Activated CD4-positive, alpha-beta T cell treated with anti-CD3 and anti-CD28 coated beads, Interleukin-2, amount 50 U/mL, for 16 hours (primary cell): ENCODE results near the gene PIAS4.
"Not testable (repeated sequence)": the region's sequence is repeated elsewhere in the genome, so short reads cannot be mapped to it uniquely, and the experiment has no call there.

ENCODE experiments used
- DNase-seq: peaks from one replicate; pipeline ENCODE4 v3.0.0-alpha.2; 2020

The PIAS4 gene

GRCh38 chr19:4007021-4007835 lies at the start of gene PIAS4:
Gene PIAS4 (plus strand): TSS chr19:4007736. CDS start chr19:4007761, 25 bp downstream.
- peak; percentile 96 for DNase-seq

DNA sequence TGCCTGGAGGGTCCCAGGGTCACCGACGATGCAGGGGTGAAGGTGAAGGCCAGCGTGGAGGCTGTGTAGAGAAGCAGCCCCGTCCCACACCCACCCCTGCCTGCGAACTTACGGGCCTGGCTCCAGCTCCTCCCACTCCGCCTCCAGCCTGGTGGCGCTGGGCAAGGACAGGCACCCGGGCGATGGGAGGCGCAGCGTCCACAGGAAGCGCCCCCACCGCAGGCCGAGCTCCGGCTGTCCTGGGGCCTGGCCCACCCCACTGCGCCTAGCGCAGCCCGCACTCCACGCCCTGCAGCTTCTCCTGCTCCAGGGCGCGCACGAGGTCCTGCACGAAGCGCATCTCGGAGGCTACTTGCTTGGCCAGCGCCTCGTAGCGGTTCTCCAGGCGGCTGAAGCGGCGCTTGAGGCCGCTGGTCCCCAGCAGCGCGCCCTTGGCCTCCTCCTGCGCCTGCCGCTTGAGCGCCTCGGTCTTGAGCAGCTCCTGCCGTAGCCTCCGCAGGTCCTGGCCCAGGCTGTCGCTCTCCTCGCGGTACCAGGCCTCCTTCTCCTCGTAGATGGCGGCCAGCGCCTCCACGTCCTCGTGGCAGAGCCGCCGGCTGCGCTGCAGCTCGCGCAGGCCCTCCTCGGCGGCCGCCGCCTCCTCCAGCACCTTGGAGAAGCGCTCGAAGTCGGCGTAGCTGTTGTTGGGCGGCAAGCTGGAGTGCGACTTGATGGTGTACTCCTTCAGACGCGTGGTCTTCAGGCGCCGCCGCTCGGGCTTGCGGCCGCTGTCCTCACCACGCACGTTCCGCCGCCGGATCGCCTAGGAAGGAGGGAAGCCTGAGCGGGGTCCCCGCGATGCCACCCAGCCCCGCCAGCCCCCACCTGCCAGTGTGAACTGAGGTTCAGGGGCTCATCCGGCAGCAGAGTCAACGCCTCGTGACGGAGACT lies 48.4 kb upstream of the PIAS4 start:
- DNase-seq, result no peak

- DNase-seq, result no peak
Measured at GRCh38 chr19:3959766-3960131, 47.8 kb upstream of the PIAS4 start.

- no peak for DNase-seq
Measured at GRCh38 chr19:3961007-3961406, 46.5 kb upstream of the PIAS4 start.

- no peak for DNase-seq
Measured at GRCh38 chr19:3963458-3964255, 43.9 kb upstream of the PIAS4 start.

- no peak for DNase-seq
Measured at GRCh38 chr19:3964256-3965194, 43.0 kb upstream of the PIAS4 start.

GRCh38 chr19:3966051-3967017 lies 41.2 kb upstream of the PIAS4 start:
- no peak for DNase-seq

DNA sequence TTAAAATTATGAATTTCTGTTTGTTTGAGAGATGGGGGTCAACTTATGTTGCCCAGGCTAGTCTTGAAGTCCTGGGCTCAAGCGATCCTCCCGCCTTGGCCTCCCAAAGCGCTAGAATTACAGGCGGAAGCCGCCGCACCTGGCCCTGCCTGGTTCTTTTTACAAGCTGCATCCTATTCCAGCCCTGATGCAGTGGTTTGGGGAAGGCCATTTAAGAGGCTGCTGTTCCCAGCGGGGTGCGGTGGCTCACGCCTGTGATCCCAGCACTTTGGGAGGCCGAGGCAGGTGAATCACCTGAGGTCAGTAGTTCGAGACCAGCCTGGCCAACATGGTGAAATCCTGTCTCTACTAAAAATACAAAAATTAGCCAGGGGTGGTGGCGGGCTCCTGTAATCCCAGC lies 39.6 kb upstream of the PIAS4 start:
- not testable (repeated sequence) for DNase-seq

DNA sequence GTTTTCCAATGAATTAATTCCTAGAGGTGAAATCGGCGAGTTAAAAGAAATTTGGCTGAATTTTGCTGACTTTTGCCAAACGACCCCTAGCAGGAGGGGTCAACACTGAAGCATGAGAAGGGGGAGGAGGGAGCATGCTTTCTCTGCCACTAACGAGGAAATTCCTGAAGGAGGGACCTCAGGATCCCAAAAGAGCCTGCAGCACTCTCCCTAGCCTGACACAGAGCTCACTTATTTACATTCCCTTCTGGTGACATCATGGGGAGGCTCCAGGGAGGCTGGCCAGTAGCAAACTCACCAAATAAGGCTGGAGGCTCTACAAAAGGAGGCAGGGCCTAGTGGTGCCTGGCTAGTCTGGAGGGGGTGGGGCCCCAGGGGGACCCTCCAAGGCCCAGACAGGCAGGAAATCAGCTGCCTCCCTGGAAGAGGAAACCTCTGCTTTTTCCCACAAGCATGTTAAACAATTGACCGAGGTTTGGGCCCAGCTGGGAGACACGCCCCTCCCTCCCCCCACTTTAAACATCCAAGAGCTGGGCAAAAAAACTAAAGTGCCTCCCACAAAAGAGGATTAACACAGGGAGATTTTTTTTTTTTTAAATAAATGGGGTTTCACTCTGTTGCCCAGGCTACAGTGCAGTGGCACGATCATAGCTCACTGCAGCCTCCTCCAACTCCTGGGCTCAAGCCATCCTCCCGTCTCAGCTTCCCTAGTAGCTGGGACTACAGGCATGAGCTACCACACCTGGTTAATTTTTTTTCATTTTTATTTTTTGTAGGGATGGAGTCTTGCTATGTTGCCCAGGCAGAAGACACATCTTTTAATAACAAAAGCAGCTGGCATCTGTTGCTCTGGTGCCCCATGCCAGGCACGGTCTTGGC lies 38.7 kb upstream of the PIAS4 start:
- no peak for DNase-seq

GRCh38 chr19:3969435-3970312 lies 37.9 kb upstream of the PIAS4 start:
- no peak for DNase-seq

DNA sequence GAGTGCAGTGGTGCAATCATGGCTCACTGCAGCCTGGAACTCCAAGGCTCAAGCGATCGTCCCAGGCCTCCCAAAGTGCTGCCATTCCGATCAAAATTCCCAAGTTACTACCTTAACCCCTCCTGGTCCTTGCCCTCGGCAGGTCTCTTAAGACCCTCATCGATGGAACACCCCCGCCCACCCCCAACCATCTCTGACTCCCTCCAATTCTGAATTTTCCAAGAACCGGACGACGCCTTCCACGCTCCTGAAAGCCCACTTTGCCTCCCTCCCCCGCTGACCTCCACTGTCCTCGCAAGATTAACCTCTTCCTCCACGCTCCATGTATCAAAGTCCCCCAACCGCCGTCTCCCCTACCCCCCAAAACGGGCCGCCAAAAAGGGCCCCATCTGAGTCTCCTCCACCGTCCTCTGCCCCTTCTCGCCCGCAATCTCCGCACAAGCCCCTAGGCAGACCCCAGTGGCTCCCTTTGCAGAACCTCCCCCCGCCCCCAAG lies 37.2 kb upstream of the PIAS4 start:
- no peak for DNase-seq

GRCh38 chr19:3970808-3971598 lies 36.5 kb upstream of the PIAS4 start, which contains the start of gene DAPK3:
Gene DAPK3 (minus strand): TSS chr19:3971099. CDS start chr19:3969735, 1,364 bp downstream.
- peak; percentile 98 for DNase-seq

GRCh38 chr19:3975144-3975543 lies 32.4 kb upstream of the PIAS4 start:
- DNase-seq, result no peak

DNA sequence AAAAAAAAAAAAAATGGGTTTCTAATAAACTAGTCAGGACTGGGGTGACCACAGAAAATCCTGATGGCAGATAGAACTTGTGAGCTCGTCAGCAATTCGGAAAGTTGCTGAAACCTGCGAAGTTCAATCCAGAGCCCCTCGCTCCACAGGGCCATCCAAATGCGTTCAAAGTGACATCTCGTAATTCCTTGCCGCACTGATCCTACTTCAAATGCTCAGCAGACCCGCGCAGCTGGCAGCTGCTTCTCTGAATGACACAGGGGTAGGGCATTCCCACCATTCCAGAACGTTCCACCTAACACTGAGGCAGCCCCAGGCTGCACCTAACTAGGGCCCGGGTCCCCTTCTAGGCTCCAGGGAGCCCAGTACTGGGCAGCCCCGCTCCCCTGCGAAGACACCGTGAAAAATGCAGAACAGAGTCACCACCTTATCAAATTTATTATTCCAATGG lies 31.9 kb upstream of the PIAS4 start:
- no peak for DNase-seq

- no peak for DNase-seq
Measured at GRCh38 chr19:3976495-3977241, 30.9 kb upstream of the PIAS4 start.
